Progenitor cell of endocrine pancreas (in vitro differentiated cells): ENCODE results near the gene SSC4D. TPM values are rescaled to one million over a fixed set of nuclear protein-coding genes. Genes with fewer than 3 reads are reported as not detected.

Source experiments
- DNase-seq: peaks from one replicate; pipeline ENCODE4 v3.0.0; 2021; ENCODE audit warnings: low spot score; ENCODE audit not compliant: unreplicated experiment
- H3K27ac Mint-ChIP-seq: 2 replicates; pipeline ENCODE4 v1.8.0; 2021; ENCODE audit warnings: mild to moderate bottlenecking, moderate library complexity, mixed read lengths
- H3K27me3 Mint-ChIP-seq: 2 replicates; pipeline ENCODE4 v1.8.0; 2021; ENCODE audit warnings: mixed read lengths
- H3K36me3 Mint-ChIP-seq: 2 replicates; pipeline ENCODE4 v1.8.0; 2022; ENCODE audit warnings: mixed read lengths; ENCODE audit not compliant: insufficient read depth
- H3K4me1 Mint-ChIP-seq: 2 replicates; pipeline ENCODE4 v1.8.0; 2021; ENCODE audit warnings: low read depth, mixed read lengths
- H3K4me3 Mint-ChIP-seq: 2 replicates; pipeline ENCODE4 v1.8.0; 2021; ENCODE audit warnings: low read depth, mild to moderate bottlenecking, moderate library complexity, mixed read lengths
- H3K9me3 Mint-ChIP-seq: 2 replicates; pipeline ENCODE4 v1.8.0; 2021; ENCODE audit warnings: low read depth, mixed read lengths
- total RNA-seq: library from RNA; stranded (reverse); gene quantifications from 2 replicates; pipeline ENCODE4 v1.2.1, GENCODE V29; 2021
- TF ChIP-seq, protein P1 (sequence below): fragments of 200-600 bp; sonication (generic); IDR thresholded peaks from one replicate; pipeline ENCODE4 v1.5.0; 2021; ENCODE audit warnings: antibody characterized with exemption, mild to moderate bottlenecking; ENCODE audit not compliant: unreplicated experiment

The SSC4D gene
- total RNA-seq, 1 donor from 2014 or later = 7.4 TPM

DNA sequence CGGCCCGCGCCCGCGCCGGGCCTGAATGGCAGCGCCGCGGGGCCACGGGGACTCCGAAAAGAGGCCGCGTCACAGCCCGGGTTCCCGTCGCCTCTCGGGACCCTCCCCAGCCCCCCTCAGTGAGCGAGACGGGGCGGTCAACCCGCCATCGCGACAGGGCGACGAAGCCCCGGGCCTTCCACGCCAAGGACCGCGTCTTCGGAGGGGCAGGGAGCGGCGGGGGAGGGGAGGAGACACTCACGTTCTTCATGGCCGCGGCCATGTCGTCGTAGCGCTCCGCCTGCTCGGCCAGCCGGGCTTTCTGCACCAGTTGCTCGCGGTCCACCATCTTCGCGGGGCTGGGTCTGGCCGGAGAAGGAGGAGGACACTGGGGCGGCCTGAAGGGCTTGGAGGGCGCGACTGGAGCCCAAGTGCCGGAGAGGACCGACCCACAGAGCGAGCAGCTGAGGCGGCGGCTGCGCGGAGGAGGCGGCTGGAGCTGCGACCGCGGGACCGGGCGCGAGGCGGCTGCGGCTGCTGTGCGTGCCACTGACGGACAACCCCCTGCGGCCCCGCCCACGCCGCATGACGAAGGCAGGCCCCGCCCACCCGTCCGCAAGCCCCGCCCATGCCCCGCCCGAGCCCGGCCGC is 50.9 kb downstream of the SSC4D start, which contains the start of gene YWHAG:
Gene YWHAG, minus strand, starts transcription at position 511 of the 630 bp plus-strand sequence. Its CDS starts 183 bp downstream, at position 328.
- Mint-ChIP-seq H3K4me3 (peak within 1 kb of the TSS; percentile 95), H3K9me3 (no peaks in the 10 kb centered on the region), H3K27ac (peak within 1 kb of the TSS; percentile 99), H3K36me3 (peaks cover 14% of the 10 kb centered on the region), H3K27me3 (no peaks in the 10 kb centered on the region), H3K4me1 (peaks cover 25% of the 10 kb centered on the region)
- DNase-seq = peak; percentile 81
- TF ChIP-seq, protein P1, sequence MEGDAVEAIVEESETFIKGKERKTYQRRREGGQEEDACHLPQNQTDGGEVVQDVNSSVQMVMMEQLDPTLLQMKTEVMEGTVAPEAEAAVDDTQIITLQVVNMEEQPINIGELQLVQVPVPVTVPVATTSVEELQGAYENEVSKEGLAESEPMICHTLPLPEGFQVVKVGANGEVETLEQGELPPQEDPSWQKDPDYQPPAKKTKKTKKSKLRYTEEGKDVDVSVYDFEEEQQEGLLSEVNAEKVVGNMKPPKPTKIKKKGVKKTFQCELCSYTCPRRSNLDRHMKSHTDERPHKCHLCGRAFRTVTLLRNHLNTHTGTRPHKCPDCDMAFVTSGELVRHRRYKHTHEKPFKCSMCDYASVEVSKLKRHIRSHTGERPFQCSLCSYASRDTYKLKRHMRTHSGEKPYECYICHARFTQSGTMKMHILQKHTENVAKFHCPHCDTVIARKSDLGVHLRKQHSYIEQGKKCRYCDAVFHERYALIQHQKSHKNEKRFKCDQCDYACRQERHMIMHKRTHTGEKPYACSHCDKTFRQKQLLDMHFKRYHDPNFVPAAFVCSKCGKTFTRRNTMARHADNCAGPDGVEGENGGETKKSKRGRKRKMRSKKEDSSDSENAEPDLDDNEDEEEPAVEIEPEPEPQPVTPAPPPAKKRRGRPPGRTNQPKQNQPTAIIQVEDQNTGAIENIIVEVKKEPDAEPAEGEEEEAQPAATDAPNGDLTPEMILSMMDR = no peak

DNA sequence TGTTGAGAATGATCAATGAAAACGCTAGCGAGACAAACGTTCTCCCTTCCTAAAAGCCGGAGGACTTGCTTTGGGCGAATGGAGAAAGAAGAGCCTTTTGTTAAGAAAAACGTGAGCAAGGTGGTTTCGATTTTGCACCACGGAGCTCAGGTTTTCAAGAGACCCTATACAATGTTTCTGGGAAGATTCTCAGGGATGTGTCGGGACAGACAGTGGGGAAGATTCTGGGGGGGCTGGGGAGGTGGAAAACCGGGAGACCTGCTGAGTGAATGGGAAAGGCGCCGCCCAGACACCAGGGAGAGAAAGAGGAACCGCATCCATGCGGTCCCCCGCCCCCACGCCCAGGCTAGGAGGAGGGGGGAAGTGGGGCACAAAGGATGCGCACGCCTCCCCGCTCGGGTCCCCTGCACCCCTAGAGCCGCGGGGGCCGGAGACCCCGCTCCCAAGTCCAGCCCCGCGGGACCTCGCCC is 51.5 kb downstream of the SSC4D start:
- H3K4me1 Mint-ChIP-seq = peaks cover 25% of the 10 kb centered on the region
- H3K4me3 Mint-ChIP-seq = peak overlapping the region; percentile 95
- peaks cover 14% of the 10 kb centered on the region for H3K36me3 Mint-ChIP-seq
- peak overlapping the region; percentile 99 for H3K27ac Mint-ChIP-seq
- DNase-seq = peak; percentile 12
- TF ChIP-seq, protein P1 = no peak
- H3K9me3 Mint-ChIP-seq = no peaks in the 10 kb centered on the region
- no peaks in the 10 kb centered on the region for H3K27me3 Mint-ChIP-seq

DNA sequence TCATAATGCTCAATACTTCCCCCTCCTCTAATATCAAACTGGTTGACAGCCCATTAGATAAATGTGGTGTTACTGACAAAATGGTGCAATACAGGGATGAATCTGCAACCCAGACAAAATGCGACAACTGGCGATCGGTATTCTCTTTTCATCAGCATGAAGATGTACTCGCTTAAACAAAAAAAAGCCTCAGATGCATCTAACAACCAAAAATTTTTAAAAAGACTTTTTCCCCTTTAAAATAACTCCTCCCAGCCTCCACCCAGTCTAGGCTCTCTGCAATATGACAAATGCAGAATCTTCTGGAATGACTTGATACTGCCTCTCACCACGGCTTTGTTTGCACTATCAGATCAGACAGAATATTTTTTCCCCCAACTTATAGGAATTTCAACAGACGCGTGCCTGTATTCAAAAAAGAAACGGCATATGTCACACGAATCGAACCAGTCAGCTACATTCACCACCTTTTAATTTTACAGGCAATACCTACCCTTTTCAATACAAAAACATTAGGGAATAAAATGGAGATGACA is 52.0 kb downstream of the SSC4D start:
- peak overlapping the region; percentile 99 for H3K27ac Mint-ChIP-seq
- peaks cover 17% of the 10 kb centered on the region for H3K36me3 Mint-ChIP-seq
- H3K4me3 Mint-ChIP-seq = peak overlapping the region; percentile 95
- H3K9me3 Mint-ChIP-seq = no peaks in the 10 kb centered on the region
- DNase-seq = no peak
- TF ChIP-seq, protein P1 = no peak
- peaks cover 25% of the 10 kb centered on the region for H3K4me1 Mint-ChIP-seq
- no peaks in the 10 kb centered on the region for H3K27me3 Mint-ChIP-seq

DNA sequence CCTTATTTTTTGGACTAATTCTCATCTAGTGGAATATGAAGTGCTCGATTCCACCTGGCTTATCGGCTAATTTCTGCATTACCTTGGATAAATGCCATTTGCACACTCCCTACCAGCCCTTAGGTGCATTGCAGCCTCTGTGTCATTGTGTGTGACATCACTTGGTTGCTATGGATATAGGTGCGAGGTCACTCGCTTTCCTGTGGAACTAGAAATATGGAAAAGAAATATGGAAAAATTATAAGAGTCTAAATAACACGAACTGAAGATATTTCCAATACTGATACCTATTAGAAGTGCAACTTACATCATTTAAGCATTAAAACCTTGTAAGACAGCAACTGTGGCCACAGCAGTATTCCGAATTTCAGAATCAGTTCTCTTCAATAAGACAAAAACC is 52.7 kb downstream of the SSC4D start:
- TF ChIP-seq, protein P1 = no peak
- Mint-ChIP-seq H3K4me1 (peaks cover 25% of the 10 kb centered on the region), H3K27me3 (no peaks in the 10 kb centered on the region), H3K27ac (peak overlapping the region; percentile 99), H3K4me3 (peak overlapping the region; percentile 95), H3K36me3 (peaks cover 23% of the 10 kb centered on the region), H3K9me3 (peaks cover 2% of the 10 kb centered on the region)
- DNase-seq = no peak

DNA sequence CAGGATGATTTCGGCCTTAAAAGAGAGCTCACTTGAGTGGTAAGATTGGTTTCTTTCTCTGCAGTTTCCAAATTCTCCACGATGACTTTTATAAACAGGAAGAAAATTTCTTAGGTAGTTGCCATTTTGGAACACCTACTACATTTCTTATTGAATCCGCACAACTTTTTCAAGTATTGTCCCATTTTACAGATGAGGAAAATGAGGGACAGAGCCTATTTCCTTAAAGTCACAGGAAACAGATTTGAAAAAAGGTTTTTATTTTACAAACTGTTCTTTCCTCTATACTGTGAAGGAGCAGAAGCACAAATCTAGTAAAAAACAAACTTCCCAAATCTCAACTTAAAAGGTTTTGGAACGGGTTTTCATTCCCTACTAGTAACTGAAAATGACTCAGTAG is 53.4 kb downstream of the SSC4D start:
- Mint-ChIP-seq H3K27me3 (no peaks in the 10 kb centered on the region), H3K4me3 (peak overlapping the region; percentile 9), H3K27ac (peak overlapping the region; percentile 10), H3K36me3 (peaks cover 28% of the 10 kb centered on the region), H3K4me1 (peaks cover 25% of the 10 kb centered on the region), H3K9me3 (peaks cover 3% of the 10 kb centered on the region)
- TF ChIP-seq, protein P1 = no peak
- no peak for DNase-seq
